ENCODE results near the gene TRMT112. TPM values are rescaled to one million over a fixed set of nuclear protein-coding genes. Genes with fewer than 3 reads are reported as not detected.

Gene TRMT112
- total and polyA plus RNA-seq, 4 donors: 52.5 to 137 (median 131) TPM

DNA sequence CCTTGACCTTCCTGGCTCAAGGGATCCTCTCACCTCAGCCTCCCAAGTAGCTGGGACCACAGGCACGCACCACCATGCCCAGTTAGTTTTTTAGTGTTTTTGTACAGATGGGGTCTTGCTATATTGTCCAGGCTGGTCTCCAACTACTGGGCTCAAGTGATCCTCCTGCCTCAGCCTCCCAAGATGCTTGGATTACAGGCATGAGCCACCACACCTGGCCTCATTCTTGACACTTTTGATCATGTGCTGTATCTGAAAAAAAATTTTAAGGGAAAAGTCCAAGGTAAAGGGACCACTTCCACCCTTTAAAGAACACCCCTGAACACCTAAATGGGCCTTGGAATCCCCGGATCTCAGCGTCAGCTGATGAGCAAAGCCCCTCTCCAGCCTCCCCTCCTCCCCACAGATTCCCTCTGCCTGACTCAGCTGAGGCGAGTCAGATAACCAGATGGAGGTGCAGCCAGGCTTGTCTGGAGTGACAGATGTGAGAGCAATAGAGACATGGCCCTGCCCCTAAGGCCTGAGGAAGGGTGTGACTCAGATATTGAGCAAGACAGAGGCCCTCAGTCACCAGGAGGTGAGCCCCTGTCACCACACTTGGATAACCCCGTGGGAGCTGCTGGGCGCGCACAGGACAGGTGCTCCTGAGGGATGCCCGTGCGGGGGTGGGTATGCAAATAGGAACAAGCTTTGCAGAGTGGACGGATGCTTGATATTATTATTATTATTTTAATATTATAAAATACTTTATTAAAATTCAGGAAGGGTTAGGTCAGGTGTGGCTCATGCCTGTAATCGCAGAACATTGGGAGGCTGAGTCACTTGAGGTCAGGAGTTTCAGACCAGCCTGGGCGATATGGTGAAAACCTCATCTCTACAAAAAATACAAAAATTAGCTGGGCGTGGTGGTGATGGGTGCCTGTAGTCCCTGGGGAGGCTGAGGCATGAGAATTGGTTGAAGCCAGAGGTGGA lies 17.7 kb upstream of the TRMT112 start:
- DNase-seq (ENCODE audit: low spot score): peak; percentile 77
- peaks cover 0 to 4% (median 0%) of the 10 kb centered on the region in 4 donors for H3K4me1 ChIP-seq (ENCODE audit: control insufficient read depth in 4 of 4, insufficient read depth in 4 of 4, low read length in 3 of 4)
- WGBS: 74% methylated on average over 13 of the region's 13 CpGs
- H3K9me3 ChIP-seq (ENCODE audit: control insufficient read depth in 4 of 4, low read length in 3 of 4): no peaks in the 10 kb centered on the region
- H3K27me3 ChIP-seq (ENCODE audit: control insufficient read depth in 4 of 4, insufficient read depth in 4 of 4, low read length in 3 of 4): no peaks in the 10 kb centered on the region
- H3K36me3 ChIP-seq (ENCODE audit: control insufficient read depth in 4 of 4, insufficient read depth in 3 of 4, low read depth in 1 of 4, low read length in 3 of 4): no peaks in the 10 kb centered on the region
- no peak overlapping the region for H3K9ac ChIP-seq (ENCODE audit: low read depth in 1 of 2, low read length in 2 of 2)
- no peak overlapping the region for H3K4me3 ChIP-seq (ENCODE audit: low read depth in 1 of 3, low read length in 3 of 3)
- no peak overlapping the region for H3K27ac ChIP-seq (ENCODE audit: low read depth in 1 of 2, low read length in 2 of 2)
- TF ChIP-seq, protein P1, sequence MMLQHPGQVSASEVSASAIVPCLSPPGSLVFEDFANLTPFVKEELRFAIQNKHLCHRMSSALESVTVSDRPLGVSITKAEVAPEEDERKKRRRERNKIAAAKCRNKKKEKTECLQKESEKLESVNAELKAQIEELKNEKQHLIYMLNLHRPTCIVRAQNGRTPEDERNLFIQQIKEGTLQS (IDR thresholded peaks at IDR 0.05): no peak
- no peak for TF ChIP-seq TAF1 (conservative IDR thresholded peaks at IDR 0.05)
- no peak for TF ChIP-seq SP1 (IDR thresholded peaks at IDR 0.05)
- TF ChIP-seq, protein P2, sequence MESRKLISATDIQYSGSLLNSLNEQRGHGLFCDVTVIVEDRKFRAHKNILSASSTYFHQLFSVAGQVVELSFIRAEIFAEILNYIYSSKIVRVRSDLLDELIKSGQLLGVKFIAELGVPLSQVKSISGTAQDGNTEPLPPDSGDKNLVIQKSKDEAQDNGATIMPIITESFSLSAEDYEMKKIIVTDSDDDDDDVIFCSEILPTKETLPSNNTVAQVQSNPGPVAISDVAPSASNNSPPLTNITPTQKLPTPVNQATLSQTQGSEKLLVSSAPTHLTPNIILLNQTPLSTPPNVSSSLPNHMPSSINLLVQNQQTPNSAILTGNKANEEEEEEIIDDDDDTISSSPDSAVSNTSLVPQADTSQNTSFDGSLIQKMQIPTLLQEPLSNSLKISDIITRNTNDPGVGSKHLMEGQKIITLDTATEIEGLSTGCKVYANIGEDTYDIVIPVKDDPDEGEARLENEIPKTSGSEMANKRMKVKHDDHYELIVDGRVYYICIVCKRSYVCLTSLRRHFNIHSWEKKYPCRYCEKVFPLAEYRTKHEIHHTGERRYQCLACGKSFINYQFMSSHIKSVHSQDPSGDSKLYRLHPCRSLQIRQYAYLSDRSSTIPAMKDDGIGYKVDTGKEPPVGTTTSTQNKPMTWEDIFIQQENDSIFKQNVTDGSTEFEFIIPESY (IDR thresholded peaks at IDR 0.05): no peak
- TF ChIP-seq HNF4G (IDR thresholded peaks at IDR 0.05): no peak
- no peak for TF ChIP-seq FOXA1 (IDR thresholded peaks at IDR 0.05)
- TF ChIP-seq GABPA (IDR thresholded peaks at IDR 0.05 in 1 of 2, conservative IDR thresholded peaks at IDR 0.05 in 1 of 2): no peak
- no peak for TF ChIP-seq RAD21 (IDR thresholded peaks at IDR 0.05)
- TF ChIP-seq EGR1 (IDR thresholded peaks at IDR 0.05; ENCODE audit: low read depth in 2 of 2): no peak
- no peak for TF ChIP-seq RXRA (IDR thresholded peaks at IDR 0.05)
- TF ChIP-seq, protein P3, sequence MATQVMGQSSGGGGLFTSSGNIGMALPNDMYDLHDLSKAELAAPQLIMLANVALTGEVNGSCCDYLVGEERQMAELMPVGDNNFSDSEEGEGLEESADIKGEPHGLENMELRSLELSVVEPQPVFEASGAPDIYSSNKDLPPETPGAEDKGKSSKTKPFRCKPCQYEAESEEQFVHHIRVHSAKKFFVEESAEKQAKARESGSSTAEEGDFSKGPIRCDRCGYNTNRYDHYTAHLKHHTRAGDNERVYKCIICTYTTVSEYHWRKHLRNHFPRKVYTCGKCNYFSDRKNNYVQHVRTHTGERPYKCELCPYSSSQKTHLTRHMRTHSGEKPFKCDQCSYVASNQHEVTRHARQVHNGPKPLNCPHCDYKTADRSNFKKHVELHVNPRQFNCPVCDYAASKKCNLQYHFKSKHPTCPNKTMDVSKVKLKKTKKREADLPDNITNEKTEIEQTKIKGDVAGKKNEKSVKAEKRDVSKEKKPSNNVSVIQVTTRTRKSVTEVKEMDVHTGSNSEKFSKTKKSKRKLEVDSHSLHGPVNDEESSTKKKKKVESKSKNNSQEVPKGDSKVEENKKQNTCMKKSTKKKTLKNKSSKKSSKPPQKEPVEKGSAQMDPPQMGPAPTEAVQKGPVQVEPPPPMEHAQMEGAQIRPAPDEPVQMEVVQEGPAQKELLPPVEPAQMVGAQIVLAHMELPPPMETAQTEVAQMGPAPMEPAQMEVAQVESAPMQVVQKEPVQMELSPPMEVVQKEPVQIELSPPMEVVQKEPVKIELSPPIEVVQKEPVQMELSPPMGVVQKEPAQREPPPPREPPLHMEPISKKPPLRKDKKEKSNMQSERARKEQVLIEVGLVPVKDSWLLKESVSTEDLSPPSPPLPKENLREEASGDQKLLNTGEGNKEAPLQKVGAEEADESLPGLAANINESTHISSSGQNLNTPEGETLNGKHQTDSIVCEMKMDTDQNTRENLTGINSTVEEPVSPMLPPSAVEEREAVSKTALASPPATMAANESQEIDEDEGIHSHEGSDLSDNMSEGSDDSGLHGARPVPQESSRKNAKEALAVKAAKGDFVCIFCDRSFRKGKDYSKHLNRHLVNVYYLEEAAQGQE (IDR thresholded peaks at IDR 0.05): no peak

DNA sequence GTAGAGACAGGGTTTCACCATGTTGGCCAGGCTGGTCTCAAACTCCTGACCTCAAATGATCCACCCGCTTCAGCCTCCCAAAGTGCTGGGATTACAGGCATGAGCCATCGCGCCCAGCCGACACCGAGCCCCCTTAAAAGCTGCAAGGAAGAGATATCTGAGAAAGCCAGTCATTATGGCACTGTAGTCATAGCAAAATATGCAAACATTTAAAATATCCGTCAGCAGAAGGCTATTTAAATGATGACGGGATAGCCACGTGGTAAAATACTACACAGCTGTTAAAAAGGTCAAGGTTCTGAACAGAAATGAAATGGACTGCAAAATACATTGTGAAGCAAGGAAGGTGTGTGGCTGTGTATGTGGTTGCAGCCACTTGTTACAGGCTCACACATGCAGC lies 16.2 kb upstream of the TRMT112 start:
- Histone ChIP-seq H3K27ac (ENCODE audit: low read depth in 1 of 2, low read length in 2 of 2) (no peak overlapping the region), H3K4me1 (ENCODE audit: control insufficient read depth in 4 of 4, insufficient read depth in 4 of 4, low read length in 3 of 4) (peaks cover 0 to 4% (median 0%) of the 10 kb centered on the region in 4 donors), H3K4me3 (ENCODE audit: low read depth in 1 of 3, low read length in 3 of 3) (no peak overlapping the region), H3K9ac (ENCODE audit: low read depth in 1 of 2, low read length in 2 of 2) (no peak overlapping the region), H3K27me3 (ENCODE audit: control insufficient read depth in 4 of 4, insufficient read depth in 4 of 4, low read length in 3 of 4) (no peaks in the 10 kb centered on the region), H3K9me3 (ENCODE audit: control insufficient read depth in 4 of 4, low read length in 3 of 4) (no peaks in the 10 kb centered on the region), H3K36me3 (ENCODE audit: control insufficient read depth in 4 of 4, insufficient read depth in 3 of 4, low read depth in 1 of 4, low read length in 3 of 4) (no peaks in the 10 kb centered on the region)
- no peak for TF ChIP-seq JUND (IDR thresholded peaks at IDR 0.05)
- no peak for TF ChIP-seq RAD21 (IDR thresholded peaks at IDR 0.05)
- TF ChIP-seq, protein P1 (IDR thresholded peaks at IDR 0.05): no peak
- TF ChIP-seq, protein P3 (IDR thresholded peaks at IDR 0.05): no peak
- TF ChIP-seq, protein P4, sequence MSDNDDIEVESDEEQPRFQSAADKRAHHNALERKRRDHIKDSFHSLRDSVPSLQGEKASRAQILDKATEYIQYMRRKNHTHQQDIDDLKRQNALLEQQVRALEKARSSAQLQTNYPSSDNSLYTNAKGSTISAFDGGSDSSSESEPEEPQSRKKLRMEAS (IDR thresholded peaks at IDR 0.05): no peak
- TF ChIP-seq NR2F2 (IDR thresholded peaks at IDR 0.05): no peak
- TF ChIP-seq HNF4A (conservative IDR thresholded peaks at IDR 0.05): no peak
- no peak for TF ChIP-seq GABPA (IDR thresholded peaks at IDR 0.05 in 1 of 2, conservative IDR thresholded peaks at IDR 0.05 in 1 of 2)
- TF ChIP-seq, protein P5, sequence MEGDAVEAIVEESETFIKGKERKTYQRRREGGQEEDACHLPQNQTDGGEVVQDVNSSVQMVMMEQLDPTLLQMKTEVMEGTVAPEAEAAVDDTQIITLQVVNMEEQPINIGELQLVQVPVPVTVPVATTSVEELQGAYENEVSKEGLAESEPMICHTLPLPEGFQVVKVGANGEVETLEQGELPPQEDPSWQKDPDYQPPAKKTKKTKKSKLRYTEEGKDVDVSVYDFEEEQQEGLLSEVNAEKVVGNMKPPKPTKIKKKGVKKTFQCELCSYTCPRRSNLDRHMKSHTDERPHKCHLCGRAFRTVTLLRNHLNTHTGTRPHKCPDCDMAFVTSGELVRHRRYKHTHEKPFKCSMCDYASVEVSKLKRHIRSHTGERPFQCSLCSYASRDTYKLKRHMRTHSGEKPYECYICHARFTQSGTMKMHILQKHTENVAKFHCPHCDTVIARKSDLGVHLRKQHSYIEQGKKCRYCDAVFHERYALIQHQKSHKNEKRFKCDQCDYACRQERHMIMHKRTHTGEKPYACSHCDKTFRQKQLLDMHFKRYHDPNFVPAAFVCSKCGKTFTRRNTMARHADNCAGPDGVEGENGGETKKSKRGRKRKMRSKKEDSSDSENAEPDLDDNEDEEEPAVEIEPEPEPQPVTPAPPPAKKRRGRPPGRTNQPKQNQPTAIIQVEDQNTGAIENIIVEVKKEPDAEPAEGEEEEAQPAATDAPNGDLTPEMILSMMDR (IDR thresholded peaks at IDR 0.05; ENCODE audit: low read depth, low read length, missing input control): no peak
- no peak for TF ChIP-seq FOXA1 (IDR thresholded peaks at IDR 0.05)
- TF ChIP-seq YY1 (IDR thresholded peaks at IDR 0.05): no peak
- TF ChIP-seq RXRA (IDR thresholded peaks at IDR 0.05): no peak
- no peak for TF ChIP-seq TAF1 (conservative IDR thresholded peaks at IDR 0.05)
- TF ChIP-seq EGR1 (IDR thresholded peaks at IDR 0.05; ENCODE audit: low read depth in 2 of 2): no peak
- no peak for TF ChIP-seq FOXA2 (IDR thresholded peaks at IDR 0.05)
- TF ChIP-seq SP1 (IDR thresholded peaks at IDR 0.05): no peak
- no peak for TF ChIP-seq HNF4G (IDR thresholded peaks at IDR 0.05)
- DNase-seq (ENCODE audit: low spot score): no peak
- WGBS: 92% methylated on average over 8 of the region's 8 CpGs

Data from liver (tissue), 9 donors.